HepG2 (cell line): ENCODE data around the gene CSNK1D. TPM values are rescaled to one million over a fixed set of nuclear protein-coding genes. Genes with fewer than 3 reads are reported as not detected.
A peak's percentile ranks its signal among the peaks of the same experiment; 100 is the strongest.

Experiments
- CBFB ChIP-seq: sonication (generic); formaldehyde crosslinking; IDR thresholded peaks from 2 replicates; pipeline ENCODE4 v1.4.0; 2020; ENCODE audit warnings: missing genetic modification reagents
- CBX5 ChIP-seq: sonication (generic); formaldehyde crosslinking; IDR thresholded peaks from 2 replicates; pipeline ENCODE4 v1.4.0; 2020; ENCODE audit warnings: missing genetic modification reagents, borderline replicate concordance
- FIP1L1 ChIP-seq: fragments of 200-400 bp; formaldehyde crosslinking; IDR thresholded peaks from 2 replicates; pipeline ENCODE4 v1.6.1; 2018; ENCODE audit warnings: low read depth, mild to moderate bottlenecking, low read length, moderate library complexity, borderline replicate concordance; ENCODE audit not compliant: insufficient read depth
- FOXP1 ChIP-seq, 2 experiments: fragments of 450-650 bp in 1 of 2; IDR thresholded peaks; 2 replicates each; pipeline ENCODE4 v1.6.1; 2017 to 2018; ENCODE audit warnings: antibody characterized with exemption in 1 of 2
- HDAC1 ChIP-seq: sonication (generic); formaldehyde crosslinking; IDR thresholded peaks from 2 replicates; pipeline ENCODE4 v1.5.1; 2020; ENCODE audit warnings: mild to moderate bottlenecking, missing genetic modification reagents
- KLF13 ChIP-seq: sonication (generic); formaldehyde crosslinking; IDR thresholded peaks from 2 replicates; pipeline ENCODE4 v1.4.0; 2020; ENCODE audit warnings: mild to moderate bottlenecking, missing genetic modification reagents
- KLF16 ChIP-seq, 2 experiments: sonication (generic) in 1 of 2; formaldehyde crosslinking in 1 of 2; IDR thresholded peaks; 2 replicates each; pipeline versions ENCODE4 v1.6.1 to v1.8.0; 2016 to 2023; ENCODE audit warnings: missing genetic modification reagents in 2 of 2, missing compliant biosample characterization in 1 of 2
- MED8 ChIP-seq: sonication (generic); formaldehyde crosslinking; IDR thresholded peaks from 2 replicates; pipeline ENCODE4 v1.8.1; 2023; ENCODE audit warnings: mild to moderate bottlenecking, missing genetic modification reagents; ENCODE audit not compliant: insufficient replicate concordance
- NCOA1 ChIP-seq: sonication (generic); formaldehyde crosslinking; IDR thresholded peaks from 2 replicates; pipeline ENCODE4 v1.9.0; 2021; ENCODE audit warnings: missing genetic modification reagents
- REL ChIP-seq: sonication (generic); formaldehyde crosslinking; conservative IDR thresholded peaks from 2 replicates; pipeline ENCODE4 v1.8.0; 2022; ENCODE audit warnings: mild to moderate bottlenecking, missing genetic modification reagents, moderate library complexity
- RORA ChIP-seq: sonication (generic); formaldehyde crosslinking; IDR thresholded peaks from 2 replicates; pipeline ENCODE4 v1.5.0; 2020; ENCODE audit warnings: mild to moderate bottlenecking, missing genetic modification reagents, moderate library complexity
- SIX4 ChIP-seq: sonication (generic); formaldehyde crosslinking; IDR thresholded peaks from 2 replicates; pipeline ENCODE4 v1.4.0; 2020; ENCODE audit warnings: missing genetic modification reagents
- TOE1 ChIP-seq: sonication (generic); formaldehyde crosslinking; IDR thresholded peaks from 2 replicates; pipeline ENCODE4 v1.4.0; 2020; ENCODE audit warnings: mild to moderate bottlenecking, missing genetic modification reagents
- TOPORS ChIP-seq: sonication (generic); formaldehyde crosslinking; IDR thresholded peaks from 2 replicates; pipeline ENCODE4 v1.8.0; 2023; ENCODE audit warnings: mild to moderate bottlenecking, missing genetic modification reagents
- ZBTB43 ChIP-seq: sonication (generic); formaldehyde crosslinking; conservative IDR thresholded peaks from 2 replicates; pipeline ENCODE4 v1.4.0; 2020; ENCODE audit warnings: missing genetic modification reagents
- ZFP36L1 ChIP-seq: sonication (generic); formaldehyde crosslinking; IDR thresholded peaks from 2 replicates; pipeline ENCODE4 v1.8.0; 2022; ENCODE audit warnings: mild to moderate bottlenecking, missing genetic modification reagents, moderate library complexity
- ZFYVE20 ChIP-seq: sonication (generic); formaldehyde crosslinking; IDR thresholded peaks from 2 replicates; pipeline ENCODE4 v1.8.0; 2023; ENCODE audit warnings: low read depth, mild to moderate bottlenecking, moderate library complexity, missing genetic modification reagents, borderline replicate concordance
- ZKSCAN1 ChIP-seq: fragments of 150-350 bp; IDR thresholded peaks from 2 replicates; pipeline ENCODE4 v1.6.1; 2014; ENCODE audit warnings: low read length
- ZNF230 ChIP-seq: sonication (generic); formaldehyde crosslinking; IDR thresholded peaks from 2 replicates; pipeline ENCODE4 v1.4.0; 2020; ENCODE audit warnings: mild to moderate bottlenecking, missing genetic modification reagents
- ZNF235 ChIP-seq: sonication (generic); formaldehyde crosslinking; IDR thresholded peaks from 2 replicates; pipeline ENCODE4 v1.8.1; 2023; ENCODE audit warnings: mild to moderate bottlenecking, missing genetic modification reagents, borderline replicate concordance
- ZNF253 ChIP-seq: sonication (generic); formaldehyde crosslinking; IDR thresholded peaks from 2 replicates; pipeline ENCODE4 v1.8.0; 2022; ENCODE audit warnings: mild to moderate bottlenecking, missing genetic modification reagents, borderline replicate concordance
- ZNF3 ChIP-seq: IDR thresholded peaks from 2 replicates; pipeline ENCODE4 v1.7.0; 2017; ENCODE audit warnings: inconsistent platforms
- ZNF484 ChIP-seq: sonication (generic); formaldehyde crosslinking; IDR thresholded peaks from 2 replicates; pipeline ENCODE4 v1.5.1; 2020; ENCODE audit warnings: mild to moderate bottlenecking, low read depth, missing genetic modification reagents, borderline replicate concordance
- ZNF562 ChIP-seq: sonication (generic); formaldehyde crosslinking; IDR thresholded peaks from 2 replicates; pipeline ENCODE4 v1.8.0; 2022; ENCODE audit warnings: missing genetic modification reagents, borderline replicate concordance
- ZNF781 ChIP-seq: sonication (generic); formaldehyde crosslinking; IDR thresholded peaks from 2 replicates; pipeline ENCODE4 v1.5.1; 2020; ENCODE audit warnings: borderline replicate concordance, mild to moderate bottlenecking, missing genetic modification reagents; ENCODE audit errors: not compliant biosample characterization
- ZNF891 ChIP-seq: sonication (generic); formaldehyde crosslinking; IDR thresholded peaks from 2 replicates; pipeline ENCODE4 v1.5.0; 2020; ENCODE audit warnings: mild to moderate bottlenecking, missing genetic modification reagents
- polyA plus RNA-seq, 8 experiments: library from polyadenylated mRNA; depleted of rRNA in 3 of 8; stranded (reverse) in 7 of 8; unstranded in 1 of 8; fragments of >200 nt; fragmentation: Illumina TruSeq in 4 of 8; extraction: Trizol in 4 of 8; gene quantifications; 2 replicates each; pipeline versions ENCODE4 v1.2.1 to v1.2.3, GENCODE V29; 2011 to 2016; ENCODE audit warnings: low read depth in 4 of 8, missing spikeins in 1 of 8, mixed read lengths in 1 of 8; ENCODE audit not compliant: insufficient read depth in 1 of 8
- total RNA-seq, 5 experiments: library from RNA; depleted of rRNA; stranded (reverse); fragments of >200 nt; fragmentation: Illumina TruSeq; extraction: Trizol; gene quantifications; 2 replicates each; pipeline ENCODE4 v1.2.3, GENCODE V29; 2016; ENCODE audit warnings: low read depth in 1 of 5
- TF ChIP-seq, protein P1 (sequence below): sonication (generic); formaldehyde crosslinking; IDR thresholded peaks from 2 replicates; pipeline ENCODE4 v1.5.1; 2020; ENCODE audit warnings: missing genetic modification reagents, mild to moderate bottlenecking, borderline replicate concordance
- TF ChIP-seq, protein P2 (sequence below): sonication (generic); formaldehyde crosslinking; IDR thresholded peaks from 2 replicates; pipeline ENCODE4 v1.8.1; 2022; ENCODE audit warnings: mild to moderate bottlenecking, missing genetic modification reagents

Gene CSNK1D
- total and polyA plus RNA-seq, 2 of the 13 experiments (the other 11 are each of a cell fraction or from before 2014, with no cell fraction given) = 31.5 to 128 TPM

DNA sequence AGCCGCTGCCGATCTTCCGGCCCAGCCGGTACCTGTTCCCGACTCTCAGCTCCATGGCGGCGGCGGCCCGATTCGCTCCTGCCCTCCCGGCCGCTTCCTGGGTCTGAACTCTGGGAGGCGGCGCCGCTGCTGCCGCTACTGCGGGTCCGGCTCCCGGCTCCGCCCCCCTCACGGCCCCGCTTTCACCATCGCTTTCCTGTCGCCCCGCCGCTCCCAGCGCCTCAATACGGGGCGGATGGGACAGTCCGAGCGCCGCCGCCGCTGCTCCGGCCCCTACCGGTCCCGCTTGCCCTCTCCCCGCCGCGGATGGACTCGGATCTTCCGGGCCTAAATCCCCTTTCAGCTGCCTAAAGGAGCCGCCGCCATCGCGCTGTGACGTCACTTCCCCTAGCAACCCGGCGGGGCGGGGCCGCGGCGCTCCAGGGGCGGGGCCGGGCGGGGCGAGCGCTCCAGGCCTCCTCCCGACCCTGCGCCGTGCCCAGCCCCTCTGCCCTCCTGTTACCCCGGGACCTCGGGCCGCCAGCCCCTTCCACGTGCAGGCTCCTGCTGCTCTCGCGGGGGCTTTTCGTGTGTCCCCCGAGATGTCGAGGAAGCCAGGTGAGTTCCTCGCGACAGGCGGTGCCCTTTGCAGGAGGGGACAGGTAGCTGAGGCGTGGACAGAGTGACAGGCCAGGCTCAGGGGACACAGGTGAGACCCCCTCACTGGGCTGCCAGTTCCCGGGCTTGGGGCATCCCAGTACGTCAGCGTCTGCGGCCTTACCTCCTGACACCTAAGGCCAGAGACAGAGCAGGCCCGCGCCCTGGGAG, at the start of gene CSNK1D (continued):
- TF ChIP-seq NCOA1 (CRISPR knock-in tag) (peak; percentile 90), FIP1L1 (no peak; the same call in 1 of the 2 replicates), KLF16 (CRISPR knock-in tag; IDR thresholded peaks at IDR 0.05) (peak in 1 of 2 experiments; percentile 97; a peak in 2 of 4 replicates), REL (CRISPR knock-in tag) (no peak; the same call in 1 of the 2 replicates), ZNF253 (CRISPR knock-in tag) (peak; percentile 21; the same call in 1 of the 2 replicates), KLF13 (peak; percentile 59; the same call in 1 of the 2 replicates), TOPORS (CRISPR knock-in tag) (peak; percentile 82; the same call in 1 of the 2 replicates), ZNF781 (CRISPR knock-in tag) (peak; percentile 58), SIX4 (no peak), CBFB (CRISPR knock-in tag) (peak; percentile 67), ZFYVE20 (no peak), ZNF484 (no peak), TOE1 (no peak; the same call in 1 of the 2 replicates), FOXP1 (IDR thresholded peaks at IDR 0.05) (no peak), FOXP1 (CRISPR knock-in tag; IDR thresholded peaks at IDR 0.05) (no peak), ZKSCAN1 (no peak), ZFP36L1 (peak; percentile 91), CBX5 (CRISPR knock-in tag) (peak; percentile 59; the same call in 1 of the 2 replicates), MED8 (CRISPR knock-in tag) (peak; percentile 77), ZNF235 (CRISPR knock-in tag) (peak; percentile 86), ZNF562 (no peak), ZNF230 (CRISPR knock-in tag) (peak; percentile 81; the same call in 1 of the 2 replicates), ZNF891 (CRISPR knock-in tag) (peak; percentile 72), ZNF3 (CRISPR knock-in tag) (no peak), ZBTB43 (no peak), HDAC1 (peak; percentile 89), RORA (CRISPR knock-in tag) (no peak)
- TF ChIP-seq, protein P1, sequence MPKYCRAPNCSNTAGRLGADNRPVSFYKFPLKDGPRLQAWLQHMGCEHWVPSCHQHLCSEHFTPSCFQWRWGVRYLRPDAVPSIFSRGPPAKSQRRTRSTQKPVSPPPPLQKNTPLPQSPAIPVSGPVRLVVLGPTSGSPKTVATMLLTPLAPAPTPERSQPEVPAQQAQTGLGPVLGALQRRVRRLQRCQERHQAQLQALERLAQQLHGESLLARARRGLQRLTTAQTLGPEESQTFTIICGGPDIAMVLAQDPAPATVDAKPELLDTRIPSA (CRISPR knock-in tag) = no peak
- TF ChIP-seq, protein P2, sequence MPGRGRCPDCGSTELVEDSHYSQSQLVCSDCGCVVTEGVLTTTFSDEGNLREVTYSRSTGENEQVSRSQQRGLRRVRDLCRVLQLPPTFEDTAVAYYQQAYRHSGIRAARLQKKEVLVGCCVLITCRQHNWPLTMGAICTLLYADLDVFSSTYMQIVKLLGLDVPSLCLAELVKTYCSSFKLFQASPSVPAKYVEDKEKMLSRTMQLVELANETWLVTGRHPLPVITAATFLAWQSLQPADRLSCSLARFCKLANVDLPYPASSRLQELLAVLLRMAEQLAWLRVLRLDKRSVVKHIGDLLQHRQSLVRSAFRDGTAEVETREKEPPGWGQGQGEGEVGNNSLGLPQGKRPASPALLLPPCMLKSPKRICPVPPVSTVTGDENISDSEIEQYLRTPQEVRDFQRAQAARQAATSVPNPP = 0 out of 2 replicates have a peak, but pooled peaks have one; percentile 60
